H1 (cell line): ENCODE measurements around the gene EMX1. TPM values are rescaled to one million over a fixed set of nuclear protein-coding genes. Genes with fewer than 3 reads are reported as not detected.

ENCODE experiments used
- CTCF ChIA-PET: fragments of 300-600 bp; sonication (Branson Sonifier 250); formaldehyde crosslinking; loops from one replicate; lab custom pipeline; 2021; ENCODE audit not compliant: partially characterized antibody; lab: Charles Lee
- POLR2A ChIA-PET: fragments of 300-600 bp; sonication (Branson Sonifier 250); formaldehyde crosslinking; loops from one replicate; lab custom pipeline; 2021; ENCODE audit warnings: inconsistent platforms; ENCODE audit not compliant: partially characterized antibody; lab: Charles Lee
- DNase-seq, 2 experiments: peaks; one replicate each; pipeline versions ENCODE4 v3.0.0 to v3.0.0-alpha.2; 2010 to 2022; ENCODE audit warnings: low spot score in 2 of 2, low read depth in 1 of 2, mixed read lengths in 1 of 2
- FAIRE-seq: peaks from 2 replicates; lab custom pipeline; 2011; peaks lifted over from hg19 to GRCh38; lab: Jason Lieb, UNC
- H2AFZ ChIP-seq: 2 replicates; pipeline ENCODE4 v1.8.1; 2012; ENCODE audit warnings: low read length, inconsistent platforms
- H2AK5ac ChIP-seq: 2 replicates; pipeline ENCODE4 v1.6.1; 2013; ENCODE audit warnings: low read depth, low read length
- H2BK120ac ChIP-seq: replicated peaks from 2 replicates; pipeline ENCODE3; 2013; ENCODE audit warnings: low read depth, low read length, inconsistent platforms
- H2BK12ac ChIP-seq: 2 replicates; pipeline ENCODE4 v1.6.1; 2013; ENCODE audit warnings: low read depth, low read length
- H2BK15ac ChIP-seq: 2 replicates; pipeline ENCODE4 v1.6.1; 2013; ENCODE audit warnings: low read length
- H2BK20ac ChIP-seq: 2 replicates; pipeline ENCODE4 v1.6.1; 2013; ENCODE audit warnings: low read length
- H2BK5ac ChIP-seq: 2 replicates; pipeline ENCODE4 v1.6.1; 2013; ENCODE audit warnings: low read depth, low read length
- H3K14ac ChIP-seq: 2 replicates; pipeline ENCODE4 v1.6.1; 2013; ENCODE audit warnings: inconsistent platforms; ENCODE audit not compliant: insufficient read length
- H3K18ac ChIP-seq: 2 replicates; pipeline ENCODE4 v1.6.1; 2013; ENCODE audit warnings: low read length; ENCODE audit errors: extremely low read depth
- H3K23ac ChIP-seq: 2 replicates; pipeline ENCODE4 v1.6.1; 2013; ENCODE audit warnings: inconsistent platforms; ENCODE audit not compliant: insufficient read length
- H3K23me2 ChIP-seq: 2 replicates; pipeline ENCODE4 v1.6.1; 2013; ENCODE audit warnings: low read depth, low read length
- H3K27ac ChIP-seq: 2 replicates; pipeline ENCODE4 v1.6.1; 2011; ENCODE audit warnings: low read depth, low read length, inconsistent platforms
- H3K27me3 ChIP-seq, 4 experiments: replicated peaks in 1 of 4; 1 replicate in 1 of 4; 2 replicates in 3 of 4; pipeline versions ENCODE4 v1.6.1 to v1.8.1; 2011 to 2013; ENCODE audit warnings: low read length in 3 of 4, mild to moderate bottlenecking in 3 of 4, inconsistent platforms in 2 of 4, mixed read lengths in 2 of 4, moderate library complexity in 1 of 4; ENCODE audit not compliant: control insufficient read depth in 3 of 4, insufficient read depth in 3 of 4; ENCODE audit errors: extremely low read depth in 1 of 4
- H3K36me3 ChIP-seq, 4 experiments: 2 replicates each; pipeline versions ENCODE4 v1.6.1 to v1.8.1; 2011 to 2013; ENCODE audit warnings: mild to moderate bottlenecking in 4 of 4, low read length in 3 of 4, moderate library complexity in 2 of 4, control low read depth in 1 of 4, inconsistent platforms in 1 of 4; ENCODE audit not compliant: insufficient read depth in 4 of 4, control insufficient read depth in 2 of 4
- H3K4ac ChIP-seq: replicated peaks from 2 replicates; pipeline ENCODE3; 2013; ENCODE audit warnings: low read length, low read depth, mixed read lengths, inconsistent platforms; ENCODE audit not compliant: insufficient read length
- H3K4me1 ChIP-seq, 4 experiments: replicated peaks in 1 of 4; 1 replicate in 1 of 4; 2 replicates in 3 of 4; pipeline versions ENCODE4 v1.6.1 to v1.8.1; 2011 to 2013; ENCODE audit warnings: low read length in 3 of 4, inconsistent platforms in 2 of 4, mixed read lengths in 1 of 4; ENCODE audit not compliant: insufficient read depth in 4 of 4, control insufficient read depth in 3 of 4
- H3K4me2 ChIP-seq, 2 experiments: 2 replicates each; pipeline versions ENCODE4 v1.6.1 to v1.8.1; 2011 to 2013; ENCODE audit warnings: low read depth in 2 of 2, low read length in 2 of 2, control low read depth in 1 of 2, inconsistent platforms in 1 of 2, mild to moderate bottlenecking in 1 of 2; ENCODE audit not compliant: insufficient read depth in 1 of 2
- H3K4me3 ChIP-seq, 4 experiments: fragments of 200-600, 300-600 bp in 1 of 4; sonication (generic), shearing (Covaris generic), sonication (Bioruptor Twin) in 1 of 4; 2 replicates each; pipeline versions ENCODE4 v1.5.1 to v1.8.1; 2011 to 2016; ENCODE audit warnings: low read length in 4 of 4, low read depth in 3 of 4, control low read depth in 2 of 4, inconsistent platforms in 2 of 4, mild to moderate bottlenecking in 2 of 4, mixed read lengths in 1 of 4, moderate library complexity in 1 of 4; ENCODE audit not compliant: insufficient read depth in 2 of 4; ENCODE audit errors: extremely low read depth in 1 of 4
- H3K56ac ChIP-seq: replicated peaks from 2 replicates; pipeline ENCODE3; 2013; ENCODE audit warnings: low read depth, mild to moderate bottlenecking, mixed read lengths, low read length, inconsistent platforms; ENCODE audit not compliant: insufficient read length
- H3K79me1 ChIP-seq: 2 replicates; pipeline ENCODE4 v1.6.1; 2013; ENCODE audit warnings: low read depth, low read length, control low read depth
- H3K79me2 ChIP-seq, 2 experiments: 2 replicates each; pipeline versions ENCODE4 v1.6.1 to v1.8.1; 2012 to 2013; ENCODE audit warnings: low read length in 2 of 2, mild to moderate bottlenecking in 2 of 2, inconsistent platforms in 1 of 2; ENCODE audit not compliant: insufficient read depth in 2 of 2, control insufficient read depth in 1 of 2
- H3K9ac ChIP-seq, 4 experiments: replicated peaks in 1 of 4; 1 replicate in 1 of 4; 2 replicates in 3 of 4; pipeline versions ENCODE4 v1.6.1 to v1.8.1; 2011 to 2013; ENCODE audit warnings: low read depth in 3 of 4, low read length in 3 of 4, control low read depth in 2 of 4, mild to moderate bottlenecking in 2 of 4, moderate library complexity in 2 of 4, inconsistent platforms in 1 of 4; ENCODE audit errors: extremely low read depth in 1 of 4
- H3K9me3 ChIP-seq, 2 experiments: 2 replicates each; pipeline versions ENCODE4 v1.6.1 to v1.8.1; 2012 to 2013; ENCODE audit warnings: mild to moderate bottlenecking in 2 of 2, moderate library complexity in 2 of 2, control low read depth in 1 of 2, inconsistent platforms in 1 of 2, low read depth in 1 of 2, low read length in 1 of 2, mixed read lengths in 1 of 2; ENCODE audit not compliant: insufficient read depth in 2 of 2
- H4K20me1 ChIP-seq, 2 experiments: replicated peaks in 1 of 2; 2 replicates each; pipeline versions ENCODE3 to v1.8.1; 2011 to 2013; ENCODE audit warnings: inconsistent platforms in 2 of 2, low read length in 2 of 2, mild to moderate bottlenecking in 1 of 2; ENCODE audit not compliant: insufficient read depth in 2 of 2, control insufficient read depth in 1 of 2
- H4K5ac ChIP-seq: 2 replicates; pipeline ENCODE4 v1.6.1; 2013; ENCODE audit warnings: low read length, low read depth, mixed read lengths, inconsistent platforms; ENCODE audit not compliant: insufficient read length
- H4K8ac ChIP-seq: 2 replicates; pipeline ENCODE4 v1.8.0; 2013; ENCODE audit warnings: mild to moderate bottlenecking, moderate library complexity, low read length, inconsistent platforms; ENCODE audit not compliant: insufficient read depth; ENCODE audit errors: extremely low read depth
- H4K91ac ChIP-seq: replicated peaks from 2 replicates; pipeline ENCODE3; 2013; ENCODE audit warnings: low read length, mixed read lengths, inconsistent platforms; ENCODE audit not compliant: insufficient read length
- EP300 ChIP-seq, 2 experiments: IDR thresholded peaks; 1 replicate in 1 of 2; 2 replicates in 1 of 2; pipeline ENCODE4 v1.6.1; 2011 to 2012; ENCODE audit warnings: low read depth in 2 of 2, low read length in 2 of 2, mild to moderate bottlenecking in 2 of 2, borderline replicate concordance in 1 of 2, inconsistent platforms in 1 of 2, moderate library complexity in 1 of 2
- HDAC2 ChIP-seq, 2 experiments: fragments of 300-600 bp in 1 of 2; sonication (generic) in 1 of 2; IDR thresholded peaks; 2 replicates each; pipeline ENCODE4 v1.6.1; 2011 to 2012; ENCODE audit warnings: low read depth in 2 of 2, low read length in 2 of 2, mild to moderate bottlenecking in 2 of 2, moderate library complexity in 2 of 2, borderline replicate concordance in 1 of 2, inconsistent platforms in 1 of 2
- POLR2A ChIP-seq, 2 experiments: IDR thresholded peaks; 1 replicate in 1 of 2; 2 replicates in 1 of 2; pipeline ENCODE4 v1.6.1; 2011; ENCODE audit warnings: low read depth in 2 of 2, low read length in 2 of 2, mild to moderate bottlenecking in 2 of 2; ENCODE audit errors: control extremely low read depth in 1 of 2
- POU5F1 ChIP-seq: IDR thresholded peaks from 2 replicates; pipeline ENCODE4 v1.6.1; 2011; ENCODE audit warnings: low read depth, mild to moderate bottlenecking, low read length, moderate library complexity
- TEAD4 ChIP-seq: IDR thresholded peaks from 2 replicates; pipeline ENCODE4 v1.6.1; 2012; ENCODE audit warnings: low read depth, low read length, inconsistent platforms, mixed read lengths
- WGBS, 2 experiments: shearing (Covaris generic) in 1 of 2; methylation state at CpG; one replicate each; pipeline versions ENCODE4 v1.1.6 to v1.1.7; 2013 to 2015; ENCODE audit warnings: low lambda C conversion rate in 2 of 2, mixed read lengths in 2 of 2, inconsistent platforms in 1 of 2, low coverage in 1 of 2, missing lambda C conversion rate in 1 of 2; ENCODE audit not compliant: insufficient replicate concordance in 2 of 2, insufficient coverage in 1 of 2, insufficient read length in 1 of 2; ENCODE audit errors: extremely low coverage in 1 of 2, missing lambda C conversion rate in 1 of 2; 5-methylcytosine and 5-hydroxymethylcytosine counted together
- polyA plus RNA-seq, 7 experiments: library from polyadenylated mRNA; depleted of rRNA in 3 of 7; stranded (reverse) in 5 of 7; unstranded in 2 of 7; fragments of >200 nt in 5 of 7; fragments of 200-250 nt in 2 of 7; gene quantifications; 1 replicate in 5 of 7; 2 replicates in 1 of 7; 4 replicates in 1 of 7; pipeline versions ENCODE4 v1.2.1 to v1.2.3, GENCODE V29; 2011 to 2013; ENCODE audit warnings: missing spikeins in 2 of 7, mixed read lengths in 2 of 7
- total RNA-seq: library from RNA; stranded (reverse); fragmentation: NEBNext Ultra II Directional; extraction: Animal tissue kit (Norgen Biotek cat#: 25700); gene quantifications from 2 replicates; pipeline ENCODE4 v1.2.1, GENCODE V29; 2021

Gene EMX1
- total and polyA plus RNA-seq, 2 of the 8 experiments (the other 6 are each of a cell fraction or from before 2014, with no cell fraction given), result 2.4 to 4.9 TPM

DNA sequence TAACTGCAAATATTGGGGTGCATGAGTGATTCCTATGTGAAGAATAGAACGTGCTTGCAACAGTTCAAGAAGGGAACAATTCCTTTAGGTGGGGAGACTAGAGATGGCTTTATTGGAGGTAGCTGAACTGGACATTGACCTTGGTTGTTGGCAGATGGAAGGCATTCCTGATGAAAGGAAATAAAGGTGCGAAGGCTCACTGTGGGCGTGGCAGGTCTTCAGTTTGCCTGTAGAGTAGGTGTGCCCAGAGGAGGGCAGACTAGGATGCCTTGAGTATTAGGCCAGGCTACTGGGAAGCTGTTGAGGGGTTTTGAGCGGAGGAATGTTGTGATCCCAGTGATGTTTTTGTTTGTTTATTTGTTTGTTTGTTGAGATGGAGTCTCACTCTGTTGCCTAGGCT is 27.3 kb upstream of the EMX1 start:
- H3K18ac ChIP-seq, result no peak overlapping the region
- H2BK120ac ChIP-seq, result no peak overlapping the region
- WGBS, 2 experiments, result 90% methylated on average over 4 of the region's 4 CpGs; no CpG with 5 or more reads in 1 of the 2 experiments
- no peaks in the 10 kb centered on the region for H3K9me3 ChIP-seq
- no peak overlapping the region for H3K56ac ChIP-seq
- CTCF ChIA-PET, result interaction anchor here (0.8 to 19.1 kb wide), 12 partner anchors 8 to 275 kb away, joined by 3 to 497 read pairs (median 6); partner anchors contain the start of gene EMX1
- H3K27me3 ChIP-seq, result peaks cover 4 to 52% (median 35%) of the 10 kb centered on the region in 4 experiments
- H3K4me2 ChIP-seq, result no peak overlapping the region
- H3K36me3 ChIP-seq, result no peaks in the 10 kb centered on the region
- H3K79me1 ChIP-seq, result no peaks in the 10 kb centered on the region
- no peak overlapping the region for H2AK5ac ChIP-seq
- H3K14ac ChIP-seq, result no peak overlapping the region
- H3K4me1 ChIP-seq, result peaks cover under 1 to 11% (median 4%) of the 10 kb centered on the region in 4 experiments; a peak in 6 of 7 replicates
- H2BK15ac ChIP-seq, result no peak overlapping the region
- no peak overlapping the region for H3K4ac ChIP-seq
- H2BK5ac ChIP-seq, result no peak overlapping the region
- no peak overlapping the region for H4K8ac ChIP-seq
- no peak overlapping the region for H3K9ac ChIP-seq
- no peak for FAIRE-seq
- no peak for TF ChIP-seq TEAD4
- no peak for TF ChIP-seq EP300 (IDR thresholded peaks at IDR 0.05; ENCODE audit: borderline replicate concordance in 1 of 2, low read depth in 2 of 2, low read length in 2 of 2)
- no peak for TF ChIP-seq POLR2A (IDR thresholded peaks at IDR 0.05; ENCODE audit: control extremely low read depth in 1 of 2, low read depth in 2 of 2, low read length in 2 of 2)
- TF ChIP-seq HDAC2 (IDR thresholded peaks at IDR 0.05; ENCODE audit: borderline replicate concordance in 1 of 2, low read depth in 2 of 2, low read length in 2 of 2), result no peak
- no peak for TF ChIP-seq POU5F1
- no peaks in the 10 kb centered on the region for H3K79me2 ChIP-seq
- no peak overlapping the region for H2BK20ac ChIP-seq
- DNase-seq, result no peak
- H4K20me1 ChIP-seq, result peaks cover 0 to 4% of the 10 kb centered on the region in 2 experiments
- H3K27ac ChIP-seq, result no peak overlapping the region
- H4K5ac ChIP-seq, result no peak overlapping the region
- no peak overlapping the region for H3K4me3 ChIP-seq
- POLR2A ChIA-PET, result no interaction called here
- H4K91ac ChIP-seq, result no peak overlapping the region
- no peak overlapping the region for H2AFZ ChIP-seq
- peaks cover 9% of the 10 kb centered on the region; the same call in 1 of the 2 replicates for H3K23me2 ChIP-seq
- H2BK12ac ChIP-seq, result no peak overlapping the region
- no peak overlapping the region for H3K23ac ChIP-seq
